Measurements from ENCODE around the gene IRF6. TPM values are rescaled to one million over a fixed set of nuclear protein-coding genes. Genes with fewer than 3 reads are reported as not detected.

Gene IRF6
- total RNA-seq, 1 experiment from 2014 or later: 27.3 TPM

GRCh38 chr1:209756615-209757445, 49.1 kb downstream of the IRF6 start:
- intact Hi-C loops (cut with micrococcal nuclease; ENCODE audit: unreplicated experiment): no loop called here
- Mint-ChIP-seq H3K4me1 (ENCODE audit: low read depth, unreplicated experiment) (no peaks in the 10 kb centered on the region), H3K27ac (ENCODE audit: unreplicated experiment) (no peak overlapping the region), H3K4me3 (ENCODE audit: unreplicated experiment) (no peak overlapping the region), H3K36me3 (ENCODE audit: insufficient read depth, unreplicated experiment) (no peaks in the 10 kb centered on the region), H3K27me3 (ENCODE audit: insufficient read depth, unreplicated experiment) (no peaks in the 10 kb centered on the region), H3K9me3 (ENCODE audit: unreplicated experiment) (no peaks in the 10 kb centered on the region)
- TF ChIP-seq CTCF (IDR thresholded peaks at IDR 0.05; ENCODE audit: insufficient read depth in 1 of 2, low read depth in 1 of 2, low read length in 1 of 2, severe bottlenecking in 1 of 2, unreplicated experiment in 1 of 2): no peak
- Histone ChIP-seq H3K4me3 (ENCODE audit: low read depth, low read length) (no peak overlapping the region), H3K27me3 (replicated peaks; ENCODE audit: control insufficient read depth, insufficient read depth, low read length) (no peaks in the 10 kb centered on the region), H3K36me3 (ENCODE audit: control insufficient read depth, insufficient read depth, low read length) (no peaks in the 10 kb centered on the region), H3K9me3 (no peaks in the 10 kb centered on the region), H3K4me1 (no peaks in the 10 kb centered on the region)
- no peak for DNase-seq
- no TSS peak for BruUV-seq (replicated peaks)
- CTCF ChIA-PET: interaction anchor here (1.4 kb wide), 1 partner anchor 10 kb away, joined by 3 read pairs; no protein-coding TSS in a partner anchor
- POLR2A ChIA-PET: no interaction called here

- DNase-seq: no peak
- no peaks in the 10 kb centered on the region for H3K36me3 Mint-ChIP-seq (ENCODE audit: insufficient read depth, unreplicated experiment)
- H3K4me1 Mint-ChIP-seq (ENCODE audit: low read depth, unreplicated experiment): no peaks in the 10 kb centered on the region
- TF ChIP-seq CTCF (IDR thresholded peaks at IDR 0.05; ENCODE audit: insufficient read depth in 1 of 2, low read depth in 1 of 2, low read length in 1 of 2, severe bottlenecking in 1 of 2, unreplicated experiment in 1 of 2): no peak
- H3K4me3 Mint-ChIP-seq (ENCODE audit: unreplicated experiment): no peak within 1 kb of the TSS
- ChIA-PET POLR2A (no interaction called here), CTCF (interaction anchor here (1.4 kb wide), 1 partner anchor 9 kb away, joined by 3 read pairs; no protein-coding TSS in a partner anchor)
- no peaks in the 10 kb centered on the region for H3K9me3 Mint-ChIP-seq (ENCODE audit: unreplicated experiment)
- no peaks in the 10 kb centered on the region for H3K36me3 ChIP-seq (ENCODE audit: control insufficient read depth, insufficient read depth, low read length)
- H3K27ac Mint-ChIP-seq (ENCODE audit: unreplicated experiment): no peak within 1 kb of the TSS
- H3K27me3 ChIP-seq (replicated peaks; ENCODE audit: control insufficient read depth, insufficient read depth, low read length): no peaks in the 10 kb centered on the region
- no TSS peak for BruUV-seq (replicated peaks)
- intact Hi-C loops (cut with micrococcal nuclease; ENCODE audit: unreplicated experiment): no loop called here
- no peaks in the 10 kb centered on the region for H3K4me1 ChIP-seq
- H3K9me3 ChIP-seq: no peaks in the 10 kb centered on the region
- no peaks in the 10 kb centered on the region for H3K27me3 Mint-ChIP-seq (ENCODE audit: insufficient read depth, unreplicated experiment)
- H3K4me3 ChIP-seq (ENCODE audit: low read depth, low read length): no peak within 1 kb of the TSS
Measured at GRCh38 chr1:209755926-209756614, 49.9 kb downstream of the IRF6 start, which contains the start of gene TRAF3IP3. TRAF3IP3 (plus strand) TSS chr1:209756053; CDS start chr1:209760040, 3,987 bp downstream.

GRCh38 chr1:209755256-209755655, 50.7 kb downstream of the IRF6 start:
- Mint-ChIP-seq H3K36me3 (ENCODE audit: insufficient read depth, unreplicated experiment) (no peaks in the 10 kb centered on the region), H3K9me3 (ENCODE audit: unreplicated experiment) (no peaks in the 10 kb centered on the region), H3K27ac (ENCODE audit: unreplicated experiment) (no peak overlapping the region), H3K27me3 (ENCODE audit: insufficient read depth, unreplicated experiment) (no peaks in the 10 kb centered on the region), H3K4me1 (ENCODE audit: low read depth, unreplicated experiment) (no peaks in the 10 kb centered on the region), H3K4me3 (ENCODE audit: unreplicated experiment) (no peak overlapping the region)
- CTCF ChIA-PET: interaction anchor here (1.4 kb wide), 1 partner anchor 9 kb away, joined by 3 read pairs; no protein-coding TSS in a partner anchor
- intact Hi-C loops (cut with micrococcal nuclease; ENCODE audit: unreplicated experiment): no loop called here
- Histone ChIP-seq H3K36me3 (ENCODE audit: control insufficient read depth, insufficient read depth, low read length) (no peaks in the 10 kb centered on the region), H3K4me3 (ENCODE audit: low read depth, low read length) (no peak overlapping the region), H3K9me3 (no peaks in the 10 kb centered on the region), H3K27me3 (replicated peaks; ENCODE audit: control insufficient read depth, insufficient read depth, low read length) (no peaks in the 10 kb centered on the region), H3K4me1 (no peaks in the 10 kb centered on the region)
- POLR2A ChIA-PET: no interaction called here
- BruUV-seq (replicated peaks): no TSS peak
- no peak for DNase-seq
- TF ChIP-seq CTCF (IDR thresholded peaks at IDR 0.05; ENCODE audit: insufficient read depth in 1 of 2, low read depth in 1 of 2, low read length in 1 of 2, severe bottlenecking in 1 of 2, unreplicated experiment in 1 of 2): no peak
